Mesenteric fat pad (tissue), 1 donor: ENCODE data around the gene CREBBP. TPM values are rescaled to one million over a fixed set of nuclear protein-coding genes. Genes with fewer than 3 reads are reported as not detected.
"Not testable (repeated sequence)": the region's sequence is repeated elsewhere in the genome, so short reads cannot be mapped to it uniquely, and the experiment has no call there.

Experiments used
- DNase-seq: peaks from one replicate; pipeline ENCODE4 v3.0.0-alpha.2; 2020; ENCODE audit warnings: low spot score
- total RNA-seq: library from RNA; stranded (reverse); fragmentation: NEBNext Ultra II Directional; extraction: Animal tissue kit (Norgen Biotek cat#: 25700); gene quantifications from one replicate; pipeline ENCODE4 v1.2.1, GENCODE V29; 2021
- donor health status: DM: yes; HTN: yes; CAD: no.

Gene CREBBP
- total RNA-seq, 1 donor from 2014 or later, result 67.0 TPM

GRCh38 chr16:3716831-3717234, 163.7 kb downstream of the CREBBP start:
- no peak for DNase-seq

- no peak for DNase-seq
Measured at GRCh38 chr16:3715430-3715829, 165.1 kb downstream of the CREBBP start.

- DNase-seq, result not testable (repeated sequence)
Measured at GRCh38 chr16:3714378-3714777, 166.1 kb downstream of the CREBBP start.

- no peak for DNase-seq
Measured at GRCh38 chr16:3713587-3714242, 166.8 kb downstream of the CREBBP start.

GRCh38 chr16:3712861-3713372, 167.6 kb downstream of the CREBBP start:
- DNase-seq, result no peak

GRCh38 chr16:3706253-3707012, 174.1 kb downstream of the CREBBP start:
- no peak for DNase-seq

GRCh38 chr16:3702082-3702481, 178.4 kb downstream of the CREBBP start:
- no peak for DNase-seq

GRCh38 chr16:3701531-3701930, 179.0 kb downstream of the CREBBP start:
- no peak for DNase-seq

- no peak for DNase-seq
Measured at GRCh38 chr16:3698941-3699340, 181.6 kb downstream of the CREBBP start.

- DNase-seq, result no peak
Measured at GRCh38 chr16:3696425-3697218, 183.9 kb downstream of the CREBBP start.

GRCh38 chr16:3695610-3696369, 184.7 kb downstream of the CREBBP start:
- no peak for DNase-seq

- DNase-seq, result no peak
Measured at GRCh38 chr16:3694051-3694450, 186.5 kb downstream of the CREBBP start.

GRCh38 chr16:3691761-3692160, 188.8 kb downstream of the CREBBP start:
- DNase-seq, result no peak

- no peak for DNase-seq
Measured at GRCh38 chr16:3690980-3691720, 189.4 kb downstream of the CREBBP start.

GRCh38 chr16:3690470-3690928, 190.0 kb downstream of the CREBBP start:
- peak; percentile 95 for DNase-seq

- no peak for DNase-seq
Measured at GRCh38 chr16:3689731-3690130, 190.8 kb downstream of the CREBBP start.

- DNase-seq, result no peak
Measured at GRCh38 chr16:3687792-3688191, 192.7 kb downstream of the CREBBP start.

GRCh38 chr16:3687021-3687420, 193.5 kb downstream of the CREBBP start:
- DNase-seq, result no peak

- DNase-seq, result no peak
Measured at GRCh38 chr16:3681206-3681605, 199.3 kb downstream of the CREBBP start.

GRCh38 chr16:3677994-3678393, 202.5 kb downstream of the CREBBP start:
- DNase-seq, result no peak
